Measurements from ENCODE around the gene SEMA5B. TPM values are rescaled to one million over a fixed set of nuclear protein-coding genes. Genes with fewer than 3 reads are reported as not detected.

Gene SEMA5B
- total and polyA plus RNA-seq, 4 donors, result 0.20 to 1.1 (median 0.23) TPM

- Histone ChIP-seq H3K9me3 (ENCODE audit: control insufficient read depth in 4 of 4, low read length in 3 of 4) (peaks cover 0 to 2% (median 0%) of the 10 kb centered on the region in 4 donors), H3K4me1 (ENCODE audit: control insufficient read depth in 4 of 4, insufficient read depth in 4 of 4, low read length in 3 of 4) (no peaks in the 10 kb centered on the region), H3K9ac (ENCODE audit: low read depth in 1 of 2, low read length in 2 of 2) (no peak overlapping the region), H3K4me3 (ENCODE audit: low read depth in 1 of 3, low read length in 3 of 3) (no peak overlapping the region), H3K27me3 (ENCODE audit: control insufficient read depth in 4 of 4, insufficient read depth in 4 of 4, low read length in 3 of 4) (no peaks in the 10 kb centered on the region), H3K36me3 (ENCODE audit: control insufficient read depth in 4 of 4, insufficient read depth in 3 of 4, low read depth in 1 of 4, low read length in 3 of 4) (no peaks in the 10 kb centered on the region), H3K27ac (ENCODE audit: low read depth in 1 of 2, low read length in 2 of 2) (no peak overlapping the region)
- DNase-seq (ENCODE audit: low spot score), result no peak
- TF ChIP-seq ZBTB33 (IDR thresholded peaks at IDR 0.05), result no peak
- no peak for TF ChIP-seq GABPA (IDR thresholded peaks at IDR 0.05 in 1 of 2, conservative IDR thresholded peaks at IDR 0.05 in 1 of 2)
- no peak for TF ChIP-seq FOXA1 (IDR thresholded peaks at IDR 0.05)
- TF ChIP-seq YY1 (IDR thresholded peaks at IDR 0.05), result no peak
- no peak for TF ChIP-seq SP1 (IDR thresholded peaks at IDR 0.05)
- no peak for TF ChIP-seq TAF1 (conservative IDR thresholded peaks at IDR 0.05)
- 83% methylated on average over 4 of the region's 4 CpGs for WGBS
Measured at GRCh38 chr3:122903171-122903570, 124.4 kb downstream of the SEMA5B start.

- WGBS, result 91% methylated on average over 2 of the region's 2 CpGs
Measured at GRCh38 chr3:122902326-122902725, 125.2 kb downstream of the SEMA5B start.

More at GRCh38 chr3:122902326-122902725, 125.2 kb downstream of the SEMA5B start:
- Histone ChIP-seq H3K4me1 (ENCODE audit: control insufficient read depth in 4 of 4, insufficient read depth in 4 of 4, low read length in 3 of 4) (no peaks in the 10 kb centered on the region), H3K9ac (ENCODE audit: low read depth in 1 of 2, low read length in 2 of 2) (no peak overlapping the region), H3K27me3 (ENCODE audit: control insufficient read depth in 4 of 4, insufficient read depth in 4 of 4, low read length in 3 of 4) (no peaks in the 10 kb centered on the region), H3K4me3 (ENCODE audit: low read depth in 1 of 3, low read length in 3 of 3) (no peak overlapping the region), H3K36me3 (ENCODE audit: control insufficient read depth in 4 of 4, insufficient read depth in 3 of 4, low read depth in 1 of 4, low read length in 3 of 4) (no peaks in the 10 kb centered on the region), H3K9me3 (ENCODE audit: control insufficient read depth in 4 of 4, low read length in 3 of 4) (peaks cover 0 to 2% (median 0%) of the 10 kb centered on the region in 4 donors), H3K27ac (ENCODE audit: low read depth in 1 of 2, low read length in 2 of 2) (no peak overlapping the region)
- no peak for DNase-seq (ENCODE audit: low spot score)
- TF ChIP-seq FOXA1 (IDR thresholded peaks at IDR 0.05) (no peak), ZBTB33 (IDR thresholded peaks at IDR 0.05) (no peak), MAX (IDR thresholded peaks at IDR 0.05) (no peak), RAD21 (IDR thresholded peaks at IDR 0.05) (no peak), NR2F2 (IDR thresholded peaks at IDR 0.05) (no peak), SP1 (IDR thresholded peaks at IDR 0.05) (no peak), ATF3 (IDR thresholded peaks at IDR 0.05) (no peak), HNF4A (conservative IDR thresholded peaks at IDR 0.05) (no peak), FOXA2 (IDR thresholded peaks at IDR 0.05) (no peak), TAF1 (conservative IDR thresholded peaks at IDR 0.05) (no peak), EGR1 (IDR thresholded peaks at IDR 0.05; ENCODE audit: low read depth in 2 of 2) (no peak), YY1 (IDR thresholded peaks at IDR 0.05) (no peak)

Data from liver (tissue), 9 donors.